ENCODE data around the gene DPAGT1.

Gene DPAGT1

DNA sequence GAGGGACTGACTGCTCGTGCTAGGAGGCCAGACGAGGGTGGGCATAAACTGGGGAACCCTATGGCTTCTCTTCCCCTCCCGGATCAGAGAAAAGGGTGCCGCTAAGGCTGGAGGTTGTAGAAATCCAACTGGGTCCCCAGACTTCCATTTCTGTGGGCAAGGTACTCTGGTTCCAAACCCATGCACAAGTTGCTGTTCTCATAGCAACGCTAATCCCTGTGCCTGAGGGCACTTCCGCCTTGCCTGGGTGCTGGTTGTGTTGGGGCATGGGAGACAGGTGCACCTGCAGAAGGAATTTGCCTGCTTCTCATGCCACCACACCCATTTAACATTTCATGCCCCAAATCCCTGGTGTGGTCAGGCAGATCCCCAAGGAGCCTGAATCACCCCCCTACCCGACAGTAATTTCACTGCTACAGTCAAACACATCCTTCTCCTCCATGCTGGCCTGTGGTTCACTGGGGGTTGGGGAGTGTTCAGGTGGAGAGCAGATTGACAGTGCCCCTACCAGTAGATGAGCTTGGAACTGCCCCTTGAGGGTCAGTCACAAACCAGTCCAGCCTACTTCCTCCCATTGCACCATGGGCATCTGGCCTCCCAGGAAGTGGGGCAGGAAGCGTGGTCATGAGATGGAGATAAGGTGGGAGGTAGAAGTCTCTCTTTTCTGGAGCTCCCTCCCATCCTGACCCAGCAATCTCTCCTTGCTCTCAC, 6.6 kb upstream of the DPAGT1 start (continued):
- TF ChIP-seq, protein P1, sequence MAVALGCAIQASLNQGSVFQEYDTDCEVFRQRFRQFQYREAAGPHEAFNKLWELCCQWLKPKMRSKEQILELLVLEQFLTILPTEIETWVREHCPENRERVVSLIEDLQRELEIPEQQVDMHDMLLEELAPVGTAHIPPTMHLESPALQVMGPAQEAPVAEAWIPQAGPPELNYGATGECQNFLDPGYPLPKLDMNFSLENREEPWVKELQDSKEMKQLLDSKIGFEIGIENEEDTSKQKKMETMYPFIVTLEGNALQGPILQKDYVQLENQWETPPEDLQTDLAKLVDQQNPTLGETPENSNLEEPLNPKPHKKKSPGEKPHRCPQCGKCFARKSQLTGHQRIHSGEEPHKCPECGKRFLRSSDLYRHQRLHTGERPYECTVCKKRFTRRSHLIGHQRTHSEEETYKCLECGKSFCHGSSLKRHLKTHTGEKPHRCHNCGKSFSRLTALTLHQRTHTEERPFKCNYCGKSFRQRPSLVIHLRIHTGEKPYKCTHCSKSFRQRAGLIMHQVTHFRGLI (tag by site-specific recombination; IDR thresholded peaks at IDR 0.05) = no peak
- TF ChIP-seq ZBTB21 (tag by site-specific recombination; IDR thresholded peaks at IDR 0.05) = no peak
- TF ChIP-seq ZNF138 (tag by site-specific recombination; IDR thresholded peaks at IDR 0.05; ENCODE audit: borderline replicate concordance) = no peak
- TF ChIP-seq, protein P2, sequence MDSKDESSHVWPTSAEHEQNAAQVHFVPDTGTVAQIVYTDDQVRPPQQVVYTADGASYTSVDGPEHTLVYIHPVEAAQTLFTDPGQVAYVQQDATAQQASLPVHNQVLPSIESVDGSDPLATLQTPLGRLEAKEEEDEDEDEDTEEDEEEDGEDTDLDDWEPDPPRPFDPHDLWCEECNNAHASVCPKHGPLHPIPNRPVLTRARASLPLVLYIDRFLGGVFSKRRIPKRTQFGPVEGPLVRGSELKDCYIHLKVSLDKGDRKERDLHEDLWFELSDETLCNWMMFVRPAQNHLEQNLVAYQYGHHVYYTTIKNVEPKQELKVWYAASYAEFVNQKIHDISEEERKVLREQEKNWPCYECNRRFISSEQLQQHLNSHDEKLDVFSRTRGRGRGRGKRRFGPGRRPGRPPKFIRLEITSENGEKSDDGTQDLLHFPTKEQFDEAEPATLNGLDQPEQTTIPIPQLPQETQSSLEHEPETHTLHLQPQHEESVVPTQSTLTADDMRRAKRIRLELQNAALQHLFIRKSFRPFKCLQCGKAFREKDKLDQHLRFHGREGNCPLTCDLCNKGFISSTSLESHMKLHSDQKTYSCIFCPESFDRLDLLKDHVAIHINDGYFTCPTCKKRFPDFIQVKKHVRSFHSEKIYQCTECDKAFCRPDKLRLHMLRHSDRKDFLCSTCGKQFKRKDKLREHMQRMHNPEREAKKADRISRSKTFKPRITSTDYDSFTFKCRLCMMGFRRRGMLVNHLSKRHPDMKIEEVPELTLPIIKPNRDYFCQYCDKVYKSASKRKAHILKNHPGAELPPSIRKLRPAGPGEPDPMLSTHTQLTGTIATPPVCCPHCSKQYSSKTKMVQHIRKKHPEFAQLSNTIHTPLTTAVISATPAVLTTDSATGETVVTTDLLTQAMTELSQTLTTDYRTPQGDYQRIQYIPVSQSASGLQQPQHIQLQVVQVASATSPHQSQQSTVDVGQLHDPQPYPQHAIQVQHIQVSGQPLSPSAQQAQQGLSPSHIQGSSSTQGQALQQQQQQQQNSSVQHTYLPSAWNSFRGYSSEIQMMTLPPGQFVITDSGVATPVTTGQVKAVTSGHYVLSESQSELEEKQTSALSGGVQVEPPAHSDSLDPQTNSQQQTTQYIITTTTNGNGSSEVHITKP (tag by site-specific recombination; IDR thresholded peaks at IDR 0.05) = no peak
- no peak for TF ChIP-seq ZNF184 (tag by site-specific recombination; IDR thresholded peaks at IDR 0.05)
- TF ChIP-seq ZNF416 (tag by site-specific recombination; IDR thresholded peaks at IDR 0.05) = no peak
- TF ChIP-seq KLF1 (tag by site-specific recombination; IDR thresholded peaks at IDR 0.05) = no peak
- TF ChIP-seq, protein P3, sequence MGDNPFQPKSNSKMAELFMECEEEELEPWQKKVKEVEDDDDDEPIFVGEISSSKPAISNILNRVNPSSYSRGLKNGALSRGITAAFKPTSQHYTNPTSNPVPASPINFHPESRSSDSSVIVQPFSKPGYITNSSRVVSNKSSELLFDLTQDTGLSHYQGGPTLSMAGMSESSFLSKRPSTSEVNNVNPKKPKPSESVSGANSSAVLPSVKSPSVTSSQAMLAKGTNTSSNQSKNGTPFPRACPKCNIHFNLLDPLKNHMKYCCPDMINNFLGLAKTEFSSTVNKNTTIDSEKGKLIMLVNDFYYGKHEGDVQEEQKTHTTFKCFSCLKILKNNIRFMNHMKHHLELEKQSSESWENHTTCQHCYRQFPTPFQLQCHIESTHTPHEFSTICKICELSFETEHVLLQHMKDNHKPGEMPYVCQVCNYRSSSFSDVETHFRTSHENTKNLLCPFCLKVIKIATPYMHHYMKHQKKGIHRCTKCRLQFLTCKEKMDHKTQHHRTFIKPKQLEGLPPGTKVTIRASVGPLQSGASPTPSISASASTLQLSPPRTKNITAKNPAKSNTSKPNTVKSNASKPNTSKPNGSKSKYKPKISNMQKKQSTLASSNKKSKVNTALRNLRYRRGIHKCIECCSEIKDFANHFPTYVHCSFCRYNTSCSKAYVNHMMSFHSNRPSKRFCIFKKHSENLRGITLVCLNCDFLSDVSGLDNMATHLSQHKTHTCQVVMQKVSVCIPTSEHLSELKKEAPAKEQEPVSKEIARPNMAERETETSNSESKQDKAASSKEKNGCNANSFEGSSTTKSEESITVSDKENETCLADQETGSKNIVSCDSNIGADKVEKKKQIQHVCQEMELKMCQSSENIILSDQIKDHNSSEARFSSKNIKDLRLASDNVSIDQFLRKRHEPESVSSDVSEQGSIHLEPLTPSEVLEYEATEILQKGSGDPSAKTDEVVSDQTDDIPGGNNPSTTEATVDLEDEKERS (tag by site-specific recombination; IDR thresholded peaks at IDR 0.05) = no peak
- TF ChIP-seq ZNF473 (tag by site-specific recombination; IDR thresholded peaks at IDR 0.05) = no peak
- TF ChIP-seq ZNF223 (tag by site-specific recombination; IDR thresholded peaks at IDR 0.05) = no peak
- TF ChIP-seq, protein P4, sequence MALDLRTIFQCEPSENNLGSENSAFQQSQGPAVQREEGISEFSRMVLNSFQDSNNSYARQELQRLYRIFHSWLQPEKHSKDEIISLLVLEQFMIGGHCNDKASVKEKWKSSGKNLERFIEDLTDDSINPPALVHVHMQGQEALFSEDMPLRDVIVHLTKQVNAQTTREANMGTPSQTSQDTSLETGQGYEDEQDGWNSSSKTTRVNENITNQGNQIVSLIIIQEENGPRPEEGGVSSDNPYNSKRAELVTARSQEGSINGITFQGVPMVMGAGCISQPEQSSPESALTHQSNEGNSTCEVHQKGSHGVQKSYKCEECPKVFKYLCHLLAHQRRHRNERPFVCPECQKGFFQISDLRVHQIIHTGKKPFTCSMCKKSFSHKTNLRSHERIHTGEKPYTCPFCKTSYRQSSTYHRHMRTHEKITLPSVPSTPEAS (tag by site-specific recombination; IDR thresholded peaks at IDR 0.05) = no peak
- TF ChIP-seq OSR2 (tag by site-specific recombination; IDR thresholded peaks at IDR 0.05) = no peak
- TF ChIP-seq, protein P5, sequence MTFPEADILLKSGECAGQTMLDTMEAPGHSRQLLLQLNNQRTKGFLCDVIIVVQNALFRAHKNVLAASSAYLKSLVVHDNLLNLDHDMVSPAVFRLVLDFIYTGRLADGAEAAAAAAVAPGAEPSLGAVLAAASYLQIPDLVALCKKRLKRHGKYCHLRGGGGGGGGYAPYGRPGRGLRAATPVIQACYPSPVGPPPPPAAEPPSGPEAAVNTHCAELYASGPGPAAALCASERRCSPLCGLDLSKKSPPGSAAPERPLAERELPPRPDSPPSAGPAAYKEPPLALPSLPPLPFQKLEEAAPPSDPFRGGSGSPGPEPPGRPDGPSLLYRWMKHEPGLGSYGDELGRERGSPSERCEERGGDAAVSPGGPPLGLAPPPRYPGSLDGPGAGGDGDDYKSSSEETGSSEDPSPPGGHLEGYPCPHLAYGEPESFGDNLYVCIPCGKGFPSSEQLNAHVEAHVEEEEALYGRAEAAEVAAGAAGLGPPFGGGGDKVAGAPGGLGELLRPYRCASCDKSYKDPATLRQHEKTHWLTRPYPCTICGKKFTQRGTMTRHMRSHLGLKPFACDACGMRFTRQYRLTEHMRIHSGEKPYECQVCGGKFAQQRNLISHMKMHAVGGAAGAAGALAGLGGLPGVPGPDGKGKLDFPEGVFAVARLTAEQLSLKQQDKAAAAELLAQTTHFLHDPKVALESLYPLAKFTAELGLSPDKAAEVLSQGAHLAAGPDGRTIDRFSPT (tag by site-specific recombination; IDR thresholded peaks at IDR 0.05) = peak; percentile 52; the same call in 1 of the 2 replicates
- TF ChIP-seq, protein P6, sequence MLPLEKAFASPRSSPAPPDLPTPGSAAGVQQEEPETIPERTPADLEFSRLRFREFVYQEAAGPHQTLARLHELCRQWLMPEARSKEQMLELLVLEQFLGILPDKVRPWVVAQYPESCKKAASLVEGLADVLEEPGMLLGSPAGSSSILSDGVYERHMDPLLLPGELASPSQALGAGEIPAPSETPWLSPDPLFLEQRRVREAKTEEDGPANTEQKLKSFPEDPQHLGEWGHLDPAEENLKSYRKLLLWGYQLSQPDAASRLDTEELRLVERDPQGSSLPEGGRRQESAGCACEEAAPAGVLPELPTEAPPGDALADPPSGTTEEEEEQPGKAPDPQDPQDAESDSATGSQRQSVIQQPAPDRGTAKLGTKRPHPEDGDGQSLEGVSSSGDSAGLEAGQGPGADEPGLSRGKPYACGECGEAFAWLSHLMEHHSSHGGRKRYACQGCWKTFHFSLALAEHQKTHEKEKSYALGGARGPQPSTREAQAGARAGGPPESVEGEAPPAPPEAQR (tag by site-specific recombination; IDR thresholded peaks at IDR 0.05) = no peak
- TF ChIP-seq ZNF544 (tag by site-specific recombination; IDR thresholded peaks at IDR 0.05) = no peak
- no peak for TF ChIP-seq ZNF2 (tag by site-specific recombination; IDR thresholded peaks at IDR 0.05)
- TF ChIP-seq ZNF394 (tag by site-specific recombination; IDR thresholded peaks at IDR 0.05; ENCODE audit: borderline replicate concordance) = peak; percentile 53; the same call in 1 of the 2 replicates
- TF ChIP-seq, protein P7, sequence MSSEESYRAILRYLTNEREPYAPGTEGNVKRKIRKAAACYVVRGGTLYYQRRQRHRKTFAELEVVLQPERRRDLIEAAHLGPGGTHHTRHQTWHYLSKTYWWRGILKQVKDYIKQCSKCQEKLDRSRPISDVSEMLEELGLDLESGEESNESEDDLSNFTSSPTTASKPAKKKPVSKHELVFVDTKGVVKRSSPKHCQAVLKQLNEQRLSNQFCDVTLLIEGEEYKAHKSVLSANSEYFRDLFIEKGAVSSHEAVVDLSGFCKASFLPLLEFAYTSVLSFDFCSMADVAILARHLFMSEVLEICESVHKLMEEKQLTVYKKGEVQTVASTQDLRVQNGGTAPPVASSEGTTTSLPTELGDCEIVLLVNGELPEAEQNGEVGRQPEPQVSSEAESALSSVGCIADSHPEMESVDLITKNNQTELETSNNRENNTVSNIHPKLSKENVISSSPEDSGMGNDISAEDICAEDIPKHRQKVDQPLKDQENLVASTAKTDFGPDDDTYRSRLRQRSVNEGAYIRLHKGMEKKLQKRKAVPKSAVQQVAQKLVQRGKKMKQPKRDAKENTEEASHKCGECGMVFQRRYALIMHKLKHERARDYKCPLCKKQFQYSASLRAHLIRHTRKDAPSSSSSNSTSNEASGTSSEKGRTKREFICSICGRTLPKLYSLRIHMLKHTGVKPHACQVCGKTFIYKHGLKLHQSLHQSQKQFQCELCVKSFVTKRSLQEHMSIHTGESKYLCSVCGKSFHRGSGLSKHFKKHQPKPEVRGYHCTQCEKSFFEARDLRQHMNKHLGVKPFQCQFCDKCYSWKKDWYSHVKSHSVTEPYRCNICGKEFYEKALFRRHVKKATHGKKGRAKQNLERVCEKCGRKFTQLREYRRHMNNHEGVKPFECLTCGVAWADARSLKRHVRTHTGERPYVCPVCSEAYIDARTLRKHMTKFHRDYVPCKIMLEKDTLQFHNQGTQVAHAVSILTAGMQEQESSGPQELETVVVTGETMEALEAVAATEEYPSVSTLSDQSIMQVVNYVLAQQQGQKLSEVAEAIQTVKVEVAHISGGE (tag by site-specific recombination; conservative IDR thresholded peaks at IDR 0.05; ENCODE audit: low read depth) = peak; percentile 35
- TF ChIP-seq IKZF3 (tag by site-specific recombination; IDR thresholded peaks at IDR 0.05) = no peak
- TF ChIP-seq, protein P8, sequence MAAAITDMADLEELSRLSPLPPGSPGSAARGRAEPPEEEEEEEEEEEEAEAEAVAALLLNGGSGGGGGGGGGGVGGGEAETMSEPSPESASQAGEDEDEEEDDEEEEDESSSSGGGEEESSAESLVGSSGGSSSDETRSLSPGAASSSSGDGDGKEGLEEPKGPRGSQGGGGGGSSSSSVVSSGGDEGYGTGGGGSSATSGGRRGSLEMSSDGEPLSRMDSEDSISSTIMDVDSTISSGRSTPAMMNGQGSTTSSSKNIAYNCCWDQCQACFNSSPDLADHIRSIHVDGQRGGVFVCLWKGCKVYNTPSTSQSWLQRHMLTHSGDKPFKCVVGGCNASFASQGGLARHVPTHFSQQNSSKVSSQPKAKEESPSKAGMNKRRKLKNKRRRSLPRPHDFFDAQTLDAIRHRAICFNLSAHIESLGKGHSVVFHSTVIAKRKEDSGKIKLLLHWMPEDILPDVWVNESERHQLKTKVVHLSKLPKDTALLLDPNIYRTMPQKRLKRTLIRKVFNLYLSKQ (tag by site-specific recombination; IDR thresholded peaks at IDR 0.05; ENCODE audit: borderline replicate concordance) = no peak
